CD8-positive, alpha-beta memory T cell (primary cell): ENCODE results near the gene ATRNL1. TPM values are rescaled to one million over a fixed set of nuclear protein-coding genes. Genes with fewer than 3 reads are reported as not detected.

ENCODE experiments used
- CTCF ChIA-PET: fragments of 350-600 bp; sonication (Branson Sonifier 250); formaldehyde crosslinking; loops from one replicate; lab custom pipeline; 2021; ENCODE audit warnings: antibody characterized with exemption; lab: Charles Lee
- POLR2A ChIA-PET: fragments of 350-600 bp; sonication (Branson Sonifier 250); formaldehyde crosslinking; loops from one replicate; lab custom pipeline; 2021; ENCODE audit warnings: antibody characterized with exemption; lab: Charles Lee
- DNase-seq, 5 donors: peaks; one replicate each; pipeline versions ENCODE4 v3.0.0 to v3.0.0-alpha.2; 2020 to 2022; ENCODE audit warnings: mixed read lengths in 1 of 5
- H3K27ac ChIP-seq: one replicate; pipeline ENCODE4 v1.7.0; 2013; ENCODE audit warnings: low read depth, mild to moderate bottlenecking, low read length, moderate library complexity
- H3K27me3 ChIP-seq: 2 replicates; pipeline ENCODE4 v1.7.0; 2013; ENCODE audit warnings: low read length, mild to moderate bottlenecking; ENCODE audit not compliant: insufficient read depth, poor library complexity, severe bottlenecking
- H3K36me3 ChIP-seq: 2 replicates; pipeline ENCODE4 v1.7.0; 2013; ENCODE audit warnings: mild to moderate bottlenecking, low read length, moderate library complexity; ENCODE audit not compliant: insufficient read depth
- H3K4me1 ChIP-seq: 2 replicates; pipeline ENCODE4 v1.7.0; 2013; ENCODE audit warnings: mild to moderate bottlenecking, low read length, moderate library complexity; ENCODE audit not compliant: insufficient read depth
- H3K4me3 ChIP-seq: 2 replicates; pipeline ENCODE4 v1.7.0; 2013; ENCODE audit warnings: mild to moderate bottlenecking, low read length
- H3K9me3 ChIP-seq: 2 replicates; pipeline ENCODE4 v1.7.0; 2013; ENCODE audit warnings: mild to moderate bottlenecking, low read length
- H3K27ac Mint-ChIP-seq, 8 donors: one replicate each; pipeline ENCODE4 v1.8.0; 2020 to 2021; ENCODE audit warnings: mixed read lengths in 8 of 8, mild to moderate bottlenecking in 6 of 8, inconsistent platforms in 3 of 8, moderate library complexity in 3 of 8
- H3K27me3 Mint-ChIP-seq, 2 donors: one replicate each; pipeline ENCODE4 v1.8.0; 2020 to 2021; ENCODE audit warnings: mixed read lengths in 2 of 2, mild to moderate bottlenecking in 1 of 2, moderate library complexity in 1 of 2
- H3K36me3 Mint-ChIP-seq, 3 donors: one replicate each; pipeline ENCODE4 v1.8.0; 2020 to 2021; ENCODE audit warnings: mixed read lengths in 3 of 3, inconsistent platforms in 1 of 3, mild to moderate bottlenecking in 1 of 3
- H3K4me1 Mint-ChIP-seq, 3 donors: one replicate each; pipeline ENCODE4 v1.8.0; 2020 to 2021; ENCODE audit warnings: mixed read lengths in 3 of 3, inconsistent platforms in 1 of 3, mild to moderate bottlenecking in 1 of 3
- H3K4me3 Mint-ChIP-seq, 7 donors: one replicate each; pipeline ENCODE4 v1.8.0; 2020 to 2021; ENCODE audit warnings: mixed read lengths in 7 of 7, mild to moderate bottlenecking in 6 of 7, moderate library complexity in 4 of 7, inconsistent platforms in 2 of 7
- H3K9me3 Mint-ChIP-seq, 5 donors: one replicate each; pipeline ENCODE4 v1.8.0; 2020 to 2022; ENCODE audit warnings: mixed read lengths in 5 of 5, mild to moderate bottlenecking in 3 of 5, moderate library complexity in 2 of 5, inconsistent platforms in 1 of 5
- polyA plus RNA-seq: library from polyadenylated mRNA; unstranded; fragments of 300-500 nt; fragmentation: Illumina TruSeq; gene quantifications from one replicate; pipeline ENCODE4 v1.2.3, GENCODE V29; 2021
- total RNA-seq, 2 experiments: library from RNA; stranded (reverse); gene quantifications; one replicate each; pipeline ENCODE4 v1.2.3, GENCODE V29; 2021

Gene ATRNL1
- total and polyA plus RNA-seq, 3 experiments from 2014 or later: not detected

DNA sequence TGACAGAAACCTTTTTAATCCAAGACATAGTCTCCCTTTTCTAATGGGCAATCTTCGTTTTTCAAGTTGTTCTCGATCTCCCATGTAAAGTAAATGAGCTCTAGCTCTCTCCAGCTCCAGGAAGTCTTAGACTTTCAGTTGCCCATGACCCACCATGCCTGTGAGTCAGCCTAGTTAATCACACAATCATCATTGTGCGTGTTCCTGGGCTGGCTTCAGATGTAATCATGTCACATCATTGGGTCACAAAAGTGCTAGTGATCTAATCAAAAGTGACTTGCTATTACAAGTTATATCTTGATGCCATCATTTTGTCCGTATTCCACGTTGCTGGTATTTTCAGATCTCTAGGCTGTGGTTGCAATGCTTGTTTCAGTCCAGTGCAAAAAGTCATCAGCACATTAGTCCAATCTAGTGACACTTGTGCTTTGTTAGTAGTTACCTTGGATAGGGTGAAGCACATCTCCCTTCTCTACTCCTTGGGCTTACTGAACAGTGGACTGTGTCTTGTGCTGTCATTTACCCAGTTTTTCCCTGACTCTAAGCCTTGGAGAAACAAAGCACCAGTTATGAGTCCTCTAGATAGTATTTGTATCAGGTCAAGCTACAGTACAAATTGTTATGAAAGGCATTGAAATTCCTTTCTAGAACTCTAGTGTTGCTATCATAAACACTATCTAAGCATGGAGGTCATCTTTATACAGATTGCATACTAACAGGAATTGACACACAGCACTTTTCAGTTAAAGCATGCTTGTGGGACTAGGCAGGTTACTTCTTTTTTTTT, 863.3 kb downstream of the ATRNL1 start:
- Histone ChIP-seq H3K36me3 (no peaks in the 10 kb centered on the region), H3K27ac (no peak overlapping the region), H3K27me3 (no peaks in the 10 kb centered on the region), H3K4me1 (no peaks in the 10 kb centered on the region), H3K4me3 (no peak overlapping the region), H3K9me3 (no peaks in the 10 kb centered on the region)
- Mint-ChIP-seq H3K9me3 (peaks cover 0 to 7% (median 4%) of the 10 kb centered on the region in 5 donors), H3K4me3 (no peak overlapping the region), H3K27ac (no peak overlapping the region), H3K4me1 (no peaks in the 10 kb centered on the region), H3K27me3 (no peaks in the 10 kb centered on the region), H3K36me3 (no peaks in the 10 kb centered on the region)
- POLR2A ChIA-PET: no interaction called here
- DNase-seq: no peak
- CTCF ChIA-PET: no interaction called here

- no peaks in the 10 kb centered on the region for H3K27me3 ChIP-seq
- H3K36me3 ChIP-seq: no peaks in the 10 kb centered on the region
- H3K27ac Mint-ChIP-seq: no peak overlapping the region
- H3K4me3 ChIP-seq: no peak overlapping the region
- no peaks in the 10 kb centered on the region for H3K27me3 Mint-ChIP-seq
- CTCF ChIA-PET: no interaction called here
- DNase-seq: no peak
- no peak overlapping the region for H3K27ac ChIP-seq
- peaks cover 0 to 7% (median 4%) of the 10 kb centered on the region in 5 donors for H3K9me3 Mint-ChIP-seq
- no peaks in the 10 kb centered on the region for H3K4me1 Mint-ChIP-seq
- H3K4me1 ChIP-seq: no peaks in the 10 kb centered on the region
- no peak overlapping the region for H3K4me3 Mint-ChIP-seq
- H3K9me3 ChIP-seq: no peaks in the 10 kb centered on the region
- POLR2A ChIA-PET: no interaction called here
- no peaks in the 10 kb centered on the region for H3K36me3 Mint-ChIP-seq
Observed at GRCh38 chr10:115957012-115957399, 863.8 kb downstream of the ATRNL1 start.

- no peaks in the 10 kb centered on the region for H3K27me3 ChIP-seq
- H3K9me3 ChIP-seq: no peaks in the 10 kb centered on the region
- Mint-ChIP-seq H3K4me3 (no peak overlapping the region), H3K27ac (no peak overlapping the region), H3K27me3 (no peaks in the 10 kb centered on the region), H3K36me3 (no peaks in the 10 kb centered on the region), H3K9me3 (peaks cover 0 to 7% (median 3%) of the 10 kb centered on the region in 5 donors), H3K4me1 (no peaks in the 10 kb centered on the region)
- no peak overlapping the region for H3K4me3 ChIP-seq
- H3K27ac ChIP-seq: no peak overlapping the region
- no peaks in the 10 kb centered on the region for H3K4me1 ChIP-seq
- no peaks in the 10 kb centered on the region for H3K36me3 ChIP-seq
- ChIA-PET CTCF (no interaction called here), POLR2A (no interaction called here)
- DNase-seq: no peak
Observed at GRCh38 chr10:115957786-115958442, 864.7 kb downstream of the ATRNL1 start.

- no peaks in the 10 kb centered on the region for H3K9me3 ChIP-seq
- Mint-ChIP-seq H3K36me3 (no peaks in the 10 kb centered on the region), H3K4me1 (no peaks in the 10 kb centered on the region), H3K4me3 (no peak overlapping the region), H3K27ac (no peak overlapping the region), H3K9me3 (peaks cover 4 to 8% (median 6%) of the 10 kb centered on the region in 5 donors), H3K27me3 (no peaks in the 10 kb centered on the region)
- H3K27me3 ChIP-seq: no peaks in the 10 kb centered on the region
- H3K27ac ChIP-seq: no peak overlapping the region
- POLR2A ChIA-PET: no interaction called here
- H3K4me1 ChIP-seq: no peaks in the 10 kb centered on the region
- CTCF ChIA-PET: no interaction called here
- no peak for DNase-seq
- no peak overlapping the region for H3K4me3 ChIP-seq
- H3K36me3 ChIP-seq: no peaks in the 10 kb centered on the region
Observed at GRCh38 chr10:115963848-115964247, 870.7 kb downstream of the ATRNL1 start.

GRCh38 chr10:115964827-115965226, 871.7 kb downstream of the ATRNL1 start:
- no peaks in the 10 kb centered on the region for H3K27me3 Mint-ChIP-seq
- H3K4me3 Mint-ChIP-seq: no peak overlapping the region
- H3K36me3 ChIP-seq: no peaks in the 10 kb centered on the region
- H3K27me3 ChIP-seq: no peaks in the 10 kb centered on the region
- H3K4me1 Mint-ChIP-seq: no peaks in the 10 kb centered on the region
- no peaks in the 10 kb centered on the region for H3K9me3 ChIP-seq
- no peak for DNase-seq
- ChIA-PET CTCF (no interaction called here), POLR2A (no interaction called here)
- H3K27ac ChIP-seq: no peak overlapping the region
- no peak overlapping the region for H3K4me3 ChIP-seq
- no peak overlapping the region for H3K27ac Mint-ChIP-seq
- no peaks in the 10 kb centered on the region for H3K36me3 Mint-ChIP-seq
- peaks cover 2 to 8% (median 6%) of the 10 kb centered on the region in 5 donors for H3K9me3 Mint-ChIP-seq
- H3K4me1 ChIP-seq: no peaks in the 10 kb centered on the region

DNA sequence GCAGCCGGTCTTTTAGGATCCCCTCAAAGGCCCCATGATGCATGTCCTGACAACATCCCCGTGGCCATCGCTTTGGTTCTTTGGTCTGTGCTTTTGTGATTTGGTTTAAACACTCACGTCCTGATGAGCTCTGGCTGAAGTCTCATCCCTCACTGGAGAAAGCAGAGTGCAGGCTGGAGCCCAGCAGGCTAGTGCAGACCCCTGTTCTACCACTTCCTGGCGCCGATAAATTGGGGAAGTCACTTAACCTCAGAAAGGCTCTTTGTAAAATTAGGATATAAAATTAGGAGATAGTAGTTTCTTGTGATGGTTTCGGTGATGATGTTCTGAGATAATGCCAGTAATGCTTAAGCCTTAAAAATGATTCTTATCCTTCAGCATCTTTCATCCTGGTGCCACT, 872.2 kb downstream of the ATRNL1 start:
- Histone ChIP-seq H3K4me1 (no peaks in the 10 kb centered on the region), H3K9me3 (no peaks in the 10 kb centered on the region), H3K4me3 (no peak overlapping the region), H3K27me3 (no peaks in the 10 kb centered on the region), H3K27ac (no peak overlapping the region), H3K36me3 (no peaks in the 10 kb centered on the region)
- Mint-ChIP-seq H3K9me3 (peaks cover 0 to 8% (median 6%) of the 10 kb centered on the region in 5 donors), H3K27ac (no peak overlapping the region), H3K4me1 (no peaks in the 10 kb centered on the region), H3K4me3 (no peak overlapping the region), H3K36me3 (no peaks in the 10 kb centered on the region), H3K27me3 (no peaks in the 10 kb centered on the region)
- ChIA-PET CTCF (no interaction called here), POLR2A (no interaction called here)
- no peak for DNase-seq

DNA sequence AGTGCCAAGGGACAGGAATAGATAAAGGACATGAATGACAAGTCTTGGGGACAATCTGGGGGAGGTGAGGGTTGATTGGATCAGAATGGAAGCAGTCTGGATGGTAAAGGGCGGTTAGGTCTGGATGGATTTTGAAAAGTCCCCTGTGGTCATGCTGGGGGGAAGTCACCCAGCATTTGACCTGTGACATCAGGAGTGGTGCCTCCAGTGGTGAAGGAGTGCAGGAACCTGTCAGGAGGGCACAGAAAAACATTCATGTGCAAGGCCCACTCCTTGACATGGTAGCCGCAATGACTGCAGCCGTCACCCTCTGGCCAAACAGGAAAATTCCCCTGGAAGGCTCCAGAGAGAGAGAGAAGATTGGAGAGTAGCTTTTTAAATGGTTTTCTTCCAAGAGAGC, 875.1 kb downstream of the ATRNL1 start:
- Mint-ChIP-seq H3K27me3 (no peaks in the 10 kb centered on the region), H3K9me3 (peaks cover 6 to 16% (median 8%) of the 10 kb centered on the region in 5 donors), H3K27ac (no peak overlapping the region), H3K36me3 (no peaks in the 10 kb centered on the region), H3K4me1 (no peaks in the 10 kb centered on the region), H3K4me3 (no peak overlapping the region)
- Histone ChIP-seq H3K36me3 (no peaks in the 10 kb centered on the region), H3K4me1 (no peaks in the 10 kb centered on the region), H3K27ac (no peak overlapping the region), H3K4me3 (no peak overlapping the region), H3K9me3 (no peaks in the 10 kb centered on the region), H3K27me3 (no peaks in the 10 kb centered on the region)
- no peak for DNase-seq
- ChIA-PET CTCF (no interaction called here), POLR2A (no interaction called here)

- Histone ChIP-seq H3K27ac (no peak overlapping the region), H3K9me3 (no peaks in the 10 kb centered on the region), H3K4me3 (no peak overlapping the region), H3K27me3 (no peaks in the 10 kb centered on the region), H3K4me1 (no peaks in the 10 kb centered on the region), H3K36me3 (no peaks in the 10 kb centered on the region)
- Mint-ChIP-seq H3K27me3 (no peaks in the 10 kb centered on the region), H3K4me1 (no peaks in the 10 kb centered on the region), H3K27ac (no peak overlapping the region), H3K4me3 (no peak overlapping the region), H3K9me3 (peaks cover 5 to 20% (median 9%) of the 10 kb centered on the region in 5 donors), H3K36me3 (no peaks in the 10 kb centered on the region)
- DNase-seq: no peak
- ChIA-PET POLR2A (no interaction called here), CTCF (no interaction called here)
Observed at GRCh38 chr10:115969591-115969990, 876.4 kb downstream of the ATRNL1 start.
